Mesangial cell (primary cell): Measurements from ENCODE around the gene TST. TPM values are rescaled to one million over a fixed set of nuclear protein-coding genes. Genes with fewer than 3 reads are reported as not detected.

ENCODE experiments used
- total RNA-seq: library from RNA; depleted of rRNA; stranded (reverse); fragments of >200 nt; gene quantifications from 2 replicates; pipeline ENCODE4 v1.2.3, GENCODE V29; 2015

Gene TST
- total RNA-seq, result 45.5 and 101 TPM in 2 replicates

DNA sequence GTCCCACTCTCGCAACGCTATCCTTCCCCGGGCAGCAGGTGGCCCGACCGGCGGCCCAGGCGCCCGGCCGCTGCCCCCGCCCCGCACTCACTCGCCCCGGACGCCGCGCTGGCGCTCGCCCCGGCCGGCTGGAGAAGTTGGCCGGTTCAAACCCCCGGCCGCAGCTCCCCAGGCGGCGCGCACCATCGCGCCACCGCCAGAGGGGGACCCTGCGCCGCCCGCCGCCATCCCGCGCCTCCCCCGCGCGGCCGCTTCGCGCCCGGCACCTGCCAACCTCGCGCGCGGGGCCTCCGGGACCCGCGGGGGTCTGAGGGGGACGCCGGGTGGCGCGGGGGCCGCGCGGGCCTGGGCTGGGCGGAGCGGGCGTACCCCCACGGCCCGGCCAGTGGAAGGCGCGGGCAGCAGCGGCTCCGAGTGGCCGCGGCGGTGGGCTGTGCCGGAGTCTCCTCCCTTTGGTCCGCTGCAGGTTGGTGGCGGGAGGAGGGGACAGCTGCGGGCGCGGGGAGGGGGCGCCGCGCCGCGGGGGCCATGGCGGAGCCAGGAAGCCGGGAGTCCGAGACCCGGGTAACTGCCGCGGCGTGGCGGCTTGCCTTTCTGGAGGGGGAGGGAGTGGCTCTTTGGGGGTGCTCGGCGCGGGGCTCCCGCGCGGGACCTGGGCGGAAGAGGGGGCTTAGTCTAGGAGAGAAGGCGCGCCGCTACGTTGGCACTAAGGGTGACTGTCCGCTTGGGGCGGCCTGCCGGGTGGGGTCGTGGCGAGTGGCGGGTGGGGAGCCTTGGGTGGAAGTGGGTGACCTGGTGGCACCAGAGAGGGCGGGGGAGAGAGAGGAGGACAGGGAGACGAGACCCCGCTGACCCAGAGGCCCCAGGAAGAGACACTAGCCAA, at the start of gene TST, which contains the start of gene MPST:
Gene TST, minus strand, starts transcription at position 139 of the 883 bp plus-strand sequence. CDS start 715 bp downstream, outside the sequence.
Gene MPST, plus strand, starts transcription at position 434 of the 883 bp plus-strand sequence. Its CDS starts 95 bp downstream, at position 529.

DNA sequence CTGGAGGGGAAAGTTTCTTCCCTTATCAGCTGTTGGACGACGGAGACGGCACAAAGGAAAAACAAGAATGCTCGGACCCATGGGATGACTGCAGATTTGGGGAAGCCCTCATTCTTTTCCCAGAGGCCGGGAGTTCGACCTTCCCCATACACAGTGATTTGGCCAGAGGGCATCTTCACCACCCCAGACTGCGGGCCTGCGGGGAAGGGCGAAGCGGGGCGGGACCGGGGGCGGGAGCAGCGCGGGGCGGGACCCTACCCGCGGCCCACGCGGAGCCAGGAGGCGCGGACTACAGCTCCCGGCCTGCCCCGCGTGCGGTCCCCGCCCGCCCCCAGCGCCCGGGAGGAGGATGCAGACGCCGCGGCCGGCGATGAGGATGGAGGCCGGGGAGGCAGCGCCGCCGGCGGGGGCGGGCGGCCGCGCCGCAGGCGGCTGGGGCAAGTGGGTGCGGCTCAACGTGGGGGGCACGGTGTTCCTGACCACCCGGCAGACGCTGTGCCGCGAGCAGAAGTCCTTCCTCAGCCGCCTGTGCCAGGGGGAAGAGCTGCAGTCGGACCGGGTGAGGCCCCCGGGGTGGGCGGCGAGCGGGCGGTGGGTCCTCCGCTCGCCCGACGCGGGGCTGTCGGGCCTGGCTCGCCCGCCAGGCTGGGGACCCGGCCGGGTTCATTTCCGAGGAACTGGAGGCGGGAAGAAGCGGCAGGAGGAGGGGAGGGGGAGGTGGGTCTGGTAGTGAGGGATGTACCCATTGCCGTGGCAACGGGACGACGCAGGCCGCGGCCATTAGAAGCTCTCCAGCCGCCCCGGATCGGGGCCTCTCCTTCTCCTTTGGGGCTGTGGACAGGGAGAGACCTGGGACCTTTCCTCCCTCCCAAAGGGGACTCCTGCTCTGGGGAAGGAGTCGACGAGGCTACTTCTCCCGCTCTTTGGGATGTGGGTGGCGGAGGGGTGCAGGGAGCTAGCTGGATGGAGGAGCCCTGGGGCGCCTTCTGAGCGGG, 32.4 kb upstream of the TST start, which contains the start of gene KCTD17:
Gene KCTD17, plus strand, starts transcription at position 352 of the 995 bp plus-strand sequence. Its CDS starts 19 bp downstream, at position 371.

Other genes with a start within 250 kb of the TST start
- 10.6 and 21.6 TPM in 2 replicates for gene IFT27, start 243.3 kb downstream of the TST start, total RNA-seq
- not detected in 2 replicates for gene PVALB, start 202.4 kb downstream of the TST start, total RNA-seq
- not detected in 2 replicates for gene NCF4, start 158.4 kb downstream of the TST start, total RNA-seq
- not detected in 2 replicates for gene CSF2RB, start 105.8 kb downstream of the TST start, total RNA-seq
- 227 and 267 TPM in 2 replicates for gene MPST, start 295 bp upstream of the TST start, total RNA-seq
- 34.7 and 35.8 TPM in 2 replicates for gene KCTD17, start 32.3 kb upstream of the TST start, total RNA-seq
- not detected in 2 replicates for gene TMPRSS6, start 90.3 kb upstream of the TST start, total RNA-seq
- gene IL2RB, start 130.5 kb upstream of the TST start, total RNA-seq, result 0.16 and 1.8 TPM in 2 replicates
- 7.7 and 23.1 TPM in 2 replicates for gene C1QTNF6, start 168.8 kb upstream of the TST start, total RNA-seq
- not detected in 2 replicates for gene SSTR3, start 193.0 kb upstream of the TST start, total RNA-seq
- 56.3 and 104 TPM in 2 replicates for gene RAC2, start 224.8 kb upstream of the TST start, total RNA-seq